SK-N-SH (cell line): Measurements from ENCODE around the gene LCN2. TPM values are rescaled to one million over a fixed set of nuclear protein-coding genes. Genes with fewer than 3 reads are reported as not detected.
"Not testable (repeated sequence)": the region's sequence is repeated elsewhere in the genome, so short reads cannot be mapped to it uniquely, and the experiment has no call there.

Source experiments
- CTCF ChIA-PET: fragments of 300-600, 350-600 bp; formaldehyde crosslinking; extraction: SDS; loops from one replicate; lab custom pipeline; 2021; lab: Yijun Ruan, JAX
- POLR2A ChIA-PET: fragments of 350-600 bp; sonication (Branson Sonifier 250); formaldehyde crosslinking; extraction: SDS; loops from one replicate; lab custom pipeline; 2020; ENCODE audit warnings: antibody characterized with exemption, inconsistent platforms; lab: Yijun Ruan, JAX
- DNase-seq: peaks from one replicate; pipeline ENCODE4 v3.0.0; 2012
- H2AFZ ChIP-seq: fragments of 200-600 bp; sonication (generic); 2 replicates; pipeline ENCODE4 v1.8.1; 2016; ENCODE audit warnings: antibody characterized with exemption, mild to moderate bottlenecking, low read depth
- H3F3A ChIP-seq: fragments of 200-600 bp; sonication (generic); replicated peaks from 2 replicates; pipeline ENCODE3; 2016; ENCODE audit warnings: antibody characterized with exemption, mild to moderate bottlenecking; ENCODE audit not compliant: insufficient read depth
- H3K27ac ChIP-seq, 2 experiments: fragments of 200-500 bp in 1 of 2; fragments of 200-600 bp in 1 of 2; sonication (Bioruptor generic) in 1 of 2; sonication (generic), shearing (Covaris generic) in 1 of 2; 2 replicates each; pipeline versions ENCODE4 v1.5.1 to v1.6.1; 2014 to 2016; ENCODE audit warnings: low read depth in 2 of 2, inconsistent platforms in 1 of 2, low read length in 1 of 2, mild to moderate bottlenecking in 1 of 2, mixed read lengths in 1 of 2
- H3K27me3 ChIP-seq: fragments of 200-600 bp; sonication (generic), shearing (Covaris generic); 2 replicates; pipeline ENCODE4 v1.6.1; 2016; ENCODE audit warnings: mixed run types; ENCODE audit not compliant: insufficient read depth
- H3K36me3 ChIP-seq, 2 experiments: fragments of 200-500 bp in 1 of 2; fragments of 200-600 bp in 1 of 2; sonication (Bioruptor generic) in 1 of 2; sonication (generic) in 1 of 2; replicated peaks in 1 of 2; 2 replicates each; pipeline versions ENCODE3 to v1.5.1; 2014 to 2016; ENCODE audit warnings: low read length in 1 of 2, mild to moderate bottlenecking in 1 of 2; ENCODE audit not compliant: insufficient read depth in 2 of 2, control insufficient read depth in 1 of 2
- H3K4me1 ChIP-seq, 2 experiments: fragments of 200-500 bp in 1 of 2; fragments of 200-600 bp in 1 of 2; sonication (Bioruptor generic) in 1 of 2; sonication (generic), shearing (Covaris generic) in 1 of 2; 2 replicates each; pipeline versions ENCODE4 v1.5.1 to v1.6.1; 2014 to 2016; ENCODE audit warnings: low read depth in 1 of 2, low read length in 1 of 2, mixed run types in 1 of 2; ENCODE audit not compliant: insufficient read depth in 2 of 2, control insufficient read depth in 1 of 2
- H3K4me2 ChIP-seq: fragments of 200-600 bp; sonication (generic), shearing (Covaris generic); 2 replicates; pipeline ENCODE4 v1.6.1; 2017; ENCODE audit warnings: mixed run types
- H3K4me3 ChIP-seq, 2 experiments: fragments of 200-500 bp in 1 of 2; fragments of 200-600 bp in 1 of 2; sonication (Bioruptor generic) in 1 of 2; sonication (generic), shearing (Covaris generic) in 1 of 2; 2 replicates each; pipeline versions ENCODE4 v1.5.1 to v1.8.1; 2014 to 2016; ENCODE audit warnings: low read depth in 2 of 2, inconsistent platforms in 1 of 2, low read length in 1 of 2, mild to moderate bottlenecking in 1 of 2, mixed read lengths in 1 of 2, moderate library complexity in 1 of 2
- H3K79me2 ChIP-seq: fragments of 200-600 bp; sonication (generic); 2 replicates; pipeline ENCODE4 v1.8.1; 2017; ENCODE audit warnings: mild to moderate bottlenecking; ENCODE audit not compliant: insufficient read depth
- H3K9ac ChIP-seq: fragments of 200-600 bp; sonication (generic); 2 replicates; pipeline ENCODE4 v1.6.1; 2017; ENCODE audit warnings: mixed run types
- H3K9me2 ChIP-seq: fragments of 200-600 bp; sonication (generic); 2 replicates; pipeline ENCODE4 v1.6.1; 2017; ENCODE audit warnings: mixed run types
- H3K9me3 ChIP-seq: fragments of 200-600 bp; sonication (generic); 2 replicates; pipeline ENCODE4 v1.6.1; 2017; ENCODE audit warnings: mixed run types, mild to moderate bottlenecking, moderate library complexity
- H4K20me1 ChIP-seq: fragments of 200-600 bp; sonication (generic); 2 replicates; pipeline ENCODE4 v1.6.1; 2017; ENCODE audit warnings: mild to moderate bottlenecking, mixed run types; ENCODE audit not compliant: insufficient read depth
- WGBS: methylation state at CpG from one replicate; pipeline ENCODE4 v1.1.6; 2017; ENCODE audit warnings: low lambda C conversion rate; 5-methylcytosine and 5-hydroxymethylcytosine counted together
- polyA plus RNA-seq, 3 experiments: library from polyadenylated mRNA; depleted of rRNA; stranded (reverse); fragments of >200 nt; gene quantifications; 2 replicates each; pipeline ENCODE4 v1.2.3, GENCODE V29; 2012
- TF ChIP-seq, protein P1 (sequence below): fragments of 200-600 bp; sonication (generic); IDR thresholded peaks from 2 replicates; pipeline ENCODE4 v1.6.1; 2017; ENCODE audit warnings: antibody characterized with exemption, mild to moderate bottlenecking, moderate library complexity

The LCN2 gene
- polyA plus RNA-seq, 1 of the 3 experiments (the other 2 are of a cell fraction) = not detected

GRCh38 chr9:128129976-128130590 lies 19.2 kb upstream of the LCN2 start:
- WGBS = 33% methylated on average over 10 of the region's 12 CpGs
- H3K9me2 ChIP-seq, DNase-seq, H3K4me3 ChIP-seq, H3K27me3 ChIP-seq, H3K9me3 ChIP-seq, H2AFZ ChIP-seq, H3K9ac ChIP-seq, H3F3A ChIP-seq, H4K20me1 ChIP-seq, H3K36me3 ChIP-seq, POLR2A ChIA-PET, H3K4me2 ChIP-seq, H3K27ac ChIP-seq: not testable (repeated sequence)
- Histone ChIP-seq H3K79me2 (peaks cover 17% of the 10 kb centered on the region), H3K4me1 (peaks cover 0 to 27% of the 10 kb centered on the region in 2 experiments; a peak in 1 of 4 replicates)
- CTCF ChIA-PET = interaction anchor here (6.3 kb wide), 1 partner anchor 14 kb away, joined by 82 read pairs; no protein-coding TSS in a partner anchor
- TF ChIP-seq, protein P1, sequence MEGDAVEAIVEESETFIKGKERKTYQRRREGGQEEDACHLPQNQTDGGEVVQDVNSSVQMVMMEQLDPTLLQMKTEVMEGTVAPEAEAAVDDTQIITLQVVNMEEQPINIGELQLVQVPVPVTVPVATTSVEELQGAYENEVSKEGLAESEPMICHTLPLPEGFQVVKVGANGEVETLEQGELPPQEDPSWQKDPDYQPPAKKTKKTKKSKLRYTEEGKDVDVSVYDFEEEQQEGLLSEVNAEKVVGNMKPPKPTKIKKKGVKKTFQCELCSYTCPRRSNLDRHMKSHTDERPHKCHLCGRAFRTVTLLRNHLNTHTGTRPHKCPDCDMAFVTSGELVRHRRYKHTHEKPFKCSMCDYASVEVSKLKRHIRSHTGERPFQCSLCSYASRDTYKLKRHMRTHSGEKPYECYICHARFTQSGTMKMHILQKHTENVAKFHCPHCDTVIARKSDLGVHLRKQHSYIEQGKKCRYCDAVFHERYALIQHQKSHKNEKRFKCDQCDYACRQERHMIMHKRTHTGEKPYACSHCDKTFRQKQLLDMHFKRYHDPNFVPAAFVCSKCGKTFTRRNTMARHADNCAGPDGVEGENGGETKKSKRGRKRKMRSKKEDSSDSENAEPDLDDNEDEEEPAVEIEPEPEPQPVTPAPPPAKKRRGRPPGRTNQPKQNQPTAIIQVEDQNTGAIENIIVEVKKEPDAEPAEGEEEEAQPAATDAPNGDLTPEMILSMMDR = peak; percentile 51

- CTCF ChIA-PET, H3K27ac ChIP-seq, H3K9ac ChIP-seq, H3F3A ChIP-seq, H2AFZ ChIP-seq, POLR2A ChIA-PET, H3K4me2 ChIP-seq, H3K27me3 ChIP-seq, H4K20me1 ChIP-seq, DNase-seq, H3K9me3 ChIP-seq, H3K9me2 ChIP-seq, H3K4me3 ChIP-seq, H3K36me3 ChIP-seq: not testable (repeated sequence)
- WGBS = 67% methylated on average over 5 of the region's 7 CpGs
- Histone ChIP-seq H3K4me1 (peaks cover 0 to 24% of the 10 kb centered on the region in 2 experiments; a peak in 1 of 4 replicates), H3K79me2 (peaks cover 17% of the 10 kb centered on the region)
Measured at GRCh38 chr9:128130651-128131050, 18.6 kb upstream of the LCN2 start.

GRCh38 chr9:128131346-128131745 lies 17.9 kb upstream of the LCN2 start:
- WGBS = 73% methylated on average over 8 of the region's 8 CpGs
- H3K4me3 ChIP-seq, H3K27me3 ChIP-seq, CTCF ChIA-PET, H3K4me2 ChIP-seq, H3K9me3 ChIP-seq, POLR2A ChIA-PET, DNase-seq, H3K36me3 ChIP-seq, H3K9ac ChIP-seq, H3F3A ChIP-seq, H3K9me2 ChIP-seq, H3K27ac ChIP-seq, H4K20me1 ChIP-seq, H2AFZ ChIP-seq: not testable (repeated sequence)
- Histone ChIP-seq H3K79me2 (peaks cover 10% of the 10 kb centered on the region; the same call in 1 of the 2 replicates), H3K4me1 (peaks cover 0 to 18% of the 10 kb centered on the region in 2 experiments; a peak in 1 of 4 replicates)

- DNase-seq, H3K9me2 ChIP-seq, H3K27ac ChIP-seq, H3F3A ChIP-seq, H3K4me2 ChIP-seq, H3K79me2 ChIP-seq, H3K9me3 ChIP-seq, CTCF ChIA-PET, H4K20me1 ChIP-seq, H3K27me3 ChIP-seq, H3K4me3 ChIP-seq, POLR2A ChIA-PET, H2AFZ ChIP-seq, H3K36me3 ChIP-seq, H3K9ac ChIP-seq: not testable (repeated sequence)
- peaks cover 0 to 18% of the 10 kb centered on the region in 2 experiments; a peak in 1 of 4 replicates for H3K4me1 ChIP-seq
- WGBS = 54% methylated on average over 5 of the region's 8 CpGs
Measured at GRCh38 chr9:128132139-128132538, 17.1 kb upstream of the LCN2 start.

DNA sequence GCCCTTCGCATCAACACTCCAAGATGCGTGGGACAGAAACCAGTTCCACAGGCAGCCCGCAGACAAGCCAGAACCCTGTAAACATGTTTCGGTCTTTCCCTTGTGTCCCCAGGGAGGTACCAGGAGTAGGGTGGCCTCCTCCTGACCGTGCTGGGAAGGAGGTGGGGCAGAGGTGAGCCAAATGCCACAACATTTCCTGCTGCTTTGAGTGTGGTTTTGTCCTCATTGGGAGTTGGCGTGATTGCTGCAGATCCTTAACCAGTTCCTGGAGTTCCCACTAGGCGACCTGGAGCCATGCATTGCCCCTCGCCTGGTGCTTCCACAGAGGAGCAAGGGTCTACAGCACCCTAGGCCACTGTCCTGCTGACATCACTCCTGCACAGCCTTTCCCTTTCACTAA lies 13.7 kb upstream of the LCN2 start:
- H3K4me3 ChIP-seq, H2AFZ ChIP-seq, DNase-seq, H3K9me2 ChIP-seq, CTCF ChIA-PET, POLR2A ChIA-PET, H3K9me3 ChIP-seq, H4K20me1 ChIP-seq, H3K27me3 ChIP-seq, H3K36me3 ChIP-seq, H3K79me2 ChIP-seq, H3K9ac ChIP-seq, H3K4me2 ChIP-seq, H3K27ac ChIP-seq, H3F3A ChIP-seq: not testable (repeated sequence)
- peaks cover 0 to 11% of the 10 kb centered on the region in 2 experiments; a peak in 1 of 4 replicates for H3K4me1 ChIP-seq
- WGBS = 69% methylated on average over 8 of the region's 8 CpGs
